Activated T-cell treated with anti-CD3 and anti-CD28 coated beads, Interleukin-2, amount 50 U/mL, for 24 hours (primary cell): ENCODE data around the gene TRIOBP.
"Not testable (repeated sequence)": the region's sequence is repeated elsewhere in the genome, so short reads cannot be mapped to it uniquely, and the experiment has no call there.

ENCODE experiments used
- DNase-seq: peaks from one replicate; pipeline ENCODE4 v3.0.0-alpha.2; 2020
- H3K27ac Mint-ChIP-seq: 2 replicates; pipeline ENCODE4 v1.8.0; 2020; ENCODE audit warnings: mild to moderate bottlenecking, mixed read lengths
- H3K27me3 Mint-ChIP-seq: 2 replicates; pipeline ENCODE4 v1.8.0; 2020; ENCODE audit warnings: mixed read lengths
- H3K36me3 Mint-ChIP-seq: 2 replicates; pipeline ENCODE4 v1.8.0; 2020; ENCODE audit warnings: low read depth, mixed read lengths
- H3K4me1 Mint-ChIP-seq: 2 replicates; pipeline ENCODE4 v1.8.0; 2020; ENCODE audit warnings: low read depth, mixed read lengths
- H3K4me3 Mint-ChIP-seq: 2 replicates; pipeline ENCODE4 v1.8.0; 2020; ENCODE audit warnings: mild to moderate bottlenecking, moderate library complexity, mixed read lengths
- H3K9me3 Mint-ChIP-seq: 2 replicates; pipeline ENCODE4 v1.8.0; 2020; ENCODE audit warnings: mixed read lengths

The TRIOBP gene

DNA sequence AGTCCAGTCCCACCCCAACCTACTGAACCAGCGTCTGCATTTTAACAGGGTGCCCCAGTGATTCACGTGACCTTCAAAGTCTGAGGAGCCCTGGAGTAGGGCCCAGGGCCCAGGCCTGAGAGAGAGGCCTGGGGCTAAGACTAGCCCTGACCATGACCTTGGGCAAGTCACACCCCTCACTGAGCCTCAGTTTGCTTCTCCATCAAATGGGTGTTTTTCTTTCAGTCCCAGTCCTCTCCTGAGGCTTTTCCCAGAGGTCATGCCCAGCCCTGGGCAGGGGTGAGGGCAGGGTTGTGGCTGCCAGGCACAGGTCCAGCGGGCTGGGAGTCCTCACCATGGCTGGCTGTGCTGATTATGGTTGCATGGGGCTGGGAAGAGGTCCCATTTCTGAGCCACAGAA, 77.9 kb downstream of the TRIOBP start:
- H3K36me3 Mint-ChIP-seq = peaks cover 30% of the 10 kb centered on the region
- no peaks in the 10 kb centered on the region for H3K27me3 Mint-ChIP-seq
- no peak overlapping the region for H3K27ac Mint-ChIP-seq

DNA sequence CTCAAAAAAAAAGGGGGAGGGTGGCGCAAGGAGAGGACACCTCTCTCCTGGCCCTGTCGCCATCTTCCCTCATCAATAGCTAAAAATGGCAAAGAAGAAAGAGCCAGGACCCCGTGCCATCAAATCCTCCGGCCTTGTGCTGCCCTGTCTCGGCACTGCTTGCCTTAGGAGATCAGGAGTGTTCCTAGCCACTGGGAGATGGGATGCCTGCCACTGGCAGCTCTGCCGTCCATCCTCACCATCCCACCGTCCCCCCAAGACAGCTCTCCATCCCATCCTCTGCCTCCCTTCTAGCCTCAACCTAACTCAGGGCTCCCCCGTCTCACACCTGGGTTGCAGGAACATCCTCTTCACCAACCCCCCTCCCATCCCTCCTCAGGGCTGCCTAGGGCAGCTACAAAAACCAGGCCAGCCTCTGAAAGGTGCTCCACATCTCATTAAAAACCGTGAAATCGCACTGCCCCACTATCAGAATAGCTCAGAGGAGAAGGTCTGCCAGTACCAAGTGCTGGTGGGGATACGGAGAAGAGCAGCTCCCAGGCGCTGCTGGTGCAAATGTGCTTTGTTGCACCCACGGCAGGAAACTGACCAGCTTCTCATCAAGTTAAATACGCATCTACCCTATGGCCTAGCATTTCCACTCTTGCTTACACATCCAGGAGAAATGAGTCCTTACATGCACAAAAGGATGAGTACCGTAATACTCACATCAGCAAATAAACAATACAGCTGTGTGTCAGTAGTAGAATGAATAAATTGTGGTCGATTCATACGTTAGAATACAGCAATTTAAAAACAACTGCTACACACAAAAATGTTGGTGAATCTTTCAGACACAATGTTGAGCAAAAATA, 79.2 kb downstream of the TRIOBP start:
- H3K36me3 Mint-ChIP-seq = peaks cover 28% of the 10 kb centered on the region
- H3K27ac Mint-ChIP-seq = peak overlapping the region; percentile 47
- H3K27me3 Mint-ChIP-seq = no peaks in the 10 kb centered on the region
- no peaks in the 10 kb centered on the region for H3K9me3 Mint-ChIP-seq
- no peak for DNase-seq
- H3K4me3 Mint-ChIP-seq = no peak overlapping the region
- no peaks in the 10 kb centered on the region for H3K4me1 Mint-ChIP-seq

More for the DNA sequence above, 77.9 kb downstream of the TRIOBP start:
- no peaks in the 10 kb centered on the region for H3K9me3 Mint-ChIP-seq
- no peak for DNase-seq
- no peaks in the 10 kb centered on the region for H3K4me1 Mint-ChIP-seq
- no peak overlapping the region for H3K4me3 Mint-ChIP-seq

DNA sequence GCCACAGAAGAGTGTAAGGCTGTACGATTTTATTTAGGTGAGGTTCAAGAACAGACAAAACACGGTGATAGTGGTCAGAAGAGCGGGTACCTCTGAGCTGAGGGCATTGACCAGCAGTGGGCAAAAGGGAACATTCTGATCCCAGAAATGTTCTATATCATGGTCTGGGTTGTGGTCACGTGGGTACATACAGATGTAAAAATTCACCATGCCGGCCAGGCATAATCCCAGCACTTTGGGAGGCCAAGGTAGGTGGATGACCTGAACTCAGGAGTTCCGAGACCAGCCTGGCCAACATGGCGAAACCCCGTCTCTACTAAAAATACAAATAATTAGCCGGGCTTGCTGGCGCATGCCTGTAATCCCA, 79.8 kb downstream of the TRIOBP start:
- Mint-ChIP-seq H3K4me1 (no peaks in the 10 kb centered on the region), H3K36me3 (peaks cover 26% of the 10 kb centered on the region), H3K9me3 (no peaks in the 10 kb centered on the region), H3K27ac (no peak overlapping the region), H3K4me3 (no peak overlapping the region), H3K27me3 (no peaks in the 10 kb centered on the region)
- no peak for DNase-seq

DNA sequence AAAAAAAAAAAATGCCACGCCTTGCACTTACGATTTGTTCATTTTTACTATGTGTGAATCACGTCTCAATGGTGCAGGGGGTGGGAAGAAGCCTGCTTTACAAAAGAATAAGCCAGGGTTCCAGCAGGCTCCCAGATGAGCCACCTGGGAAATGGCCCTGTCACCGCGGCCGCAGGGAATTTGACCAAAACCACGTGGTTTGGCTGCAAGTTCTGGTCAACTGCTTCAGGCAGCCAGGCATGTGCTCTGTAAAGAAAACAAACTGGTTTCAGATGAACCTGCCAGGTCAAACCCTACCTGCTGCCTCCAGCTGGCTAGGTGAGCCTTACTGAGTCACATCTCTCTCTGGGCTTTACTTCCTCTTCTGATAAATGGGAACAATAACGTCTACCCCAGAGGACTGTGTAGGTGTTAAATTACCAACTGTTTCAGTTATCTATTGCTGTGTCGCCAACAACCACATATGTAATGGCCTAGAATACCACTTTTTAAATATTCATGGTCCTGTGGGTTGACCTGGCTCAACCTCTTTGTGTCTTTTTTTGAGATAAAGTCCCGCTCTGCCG, 80.4 kb downstream of the TRIOBP start:
- no peak overlapping the region for H3K4me3 Mint-ChIP-seq

DNA sequence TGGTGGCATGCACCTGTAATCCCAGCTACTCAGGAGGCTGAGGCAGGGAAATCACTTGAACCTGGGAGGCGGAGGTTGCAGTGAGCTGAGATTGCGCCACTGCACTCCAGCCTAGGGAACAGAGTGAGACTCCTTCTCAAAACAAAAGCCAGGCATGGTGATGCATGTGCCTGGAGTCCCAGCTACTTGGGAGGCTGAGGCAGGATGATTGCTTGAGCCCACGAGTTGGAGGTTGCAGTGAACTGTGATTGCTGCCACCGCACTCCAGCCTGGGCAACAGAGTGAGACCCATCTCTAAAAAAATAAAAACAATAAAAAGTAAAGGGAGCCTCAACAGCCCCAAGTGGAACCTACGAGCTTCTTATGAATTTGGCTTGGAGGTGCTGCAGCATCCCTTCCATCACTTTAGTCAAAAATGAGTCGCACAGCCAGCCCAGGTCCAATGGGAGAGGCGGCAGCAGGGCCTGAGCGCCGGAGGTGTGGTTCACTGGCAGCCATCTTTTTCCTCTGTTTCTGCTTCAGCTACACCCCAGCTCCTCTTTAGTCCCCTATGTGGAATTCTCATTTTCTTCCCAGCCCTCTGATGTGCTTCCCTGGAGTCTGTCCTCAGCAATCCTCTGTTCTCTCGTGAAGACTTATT, 81.6 kb downstream of the TRIOBP start:
- DNase-seq = no peak
- H3K27ac Mint-ChIP-seq = no peak overlapping the region

More for the DNA sequence above, 80.4 kb downstream of the TRIOBP start:
- Mint-ChIP-seq H3K9me3 (no peaks in the 10 kb centered on the region), H3K4me1 (no peaks in the 10 kb centered on the region), H3K36me3 (peaks cover 20% of the 10 kb centered on the region), H3K27me3 (no peaks in the 10 kb centered on the region), H3K27ac (no peak overlapping the region)
- DNase-seq = no peak

DNA sequence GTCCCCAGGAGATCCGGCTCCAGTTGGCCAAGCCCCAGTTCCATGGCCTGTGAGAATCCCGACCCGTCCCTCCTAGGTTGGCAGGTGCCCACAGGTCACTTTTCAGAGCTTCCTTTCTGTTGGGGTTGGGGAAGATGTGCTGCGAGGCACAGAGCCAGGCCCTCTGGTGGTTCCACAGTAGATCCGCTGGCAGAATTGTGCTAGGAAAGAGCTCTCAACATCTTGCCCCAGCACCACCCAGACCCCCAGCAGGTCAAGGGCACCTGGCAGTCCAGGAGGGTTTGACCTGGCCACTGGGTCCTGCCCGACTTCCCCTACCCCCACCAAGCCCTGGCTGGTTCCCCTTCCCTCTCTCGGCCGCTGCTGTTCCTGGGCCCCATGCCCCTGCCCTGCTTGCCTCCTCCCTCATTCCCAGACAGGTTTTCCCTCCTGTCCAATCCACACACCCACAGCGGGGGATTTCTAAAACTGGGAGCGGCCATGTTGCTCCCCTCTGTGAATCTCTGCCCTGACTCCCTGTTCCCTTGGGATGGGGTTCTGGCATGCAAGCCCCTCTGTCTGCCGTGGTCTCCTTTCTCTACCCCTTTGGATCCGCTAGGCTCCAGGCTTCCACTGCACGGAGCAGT, 84.7 kb downstream of the TRIOBP start:
- no peak for DNase-seq
- H3K4me1 Mint-ChIP-seq = no peaks in the 10 kb centered on the region
- no peaks in the 10 kb centered on the region for H3K36me3 Mint-ChIP-seq
- H3K27ac Mint-ChIP-seq = no peak overlapping the region
- H3K9me3 Mint-ChIP-seq = no peaks in the 10 kb centered on the region
- no peak overlapping the region for H3K4me3 Mint-ChIP-seq
- H3K27me3 Mint-ChIP-seq = peaks cover 2% of the 10 kb centered on the region

More for the DNA sequence above, 81.6 kb downstream of the TRIOBP start:
- Mint-ChIP-seq H3K27me3 (no peaks in the 10 kb centered on the region), H3K4me1 (no peaks in the 10 kb centered on the region), H3K36me3 (peaks cover 8% of the 10 kb centered on the region), H3K4me3 (no peak overlapping the region), H3K9me3 (no peaks in the 10 kb centered on the region)

DNA sequence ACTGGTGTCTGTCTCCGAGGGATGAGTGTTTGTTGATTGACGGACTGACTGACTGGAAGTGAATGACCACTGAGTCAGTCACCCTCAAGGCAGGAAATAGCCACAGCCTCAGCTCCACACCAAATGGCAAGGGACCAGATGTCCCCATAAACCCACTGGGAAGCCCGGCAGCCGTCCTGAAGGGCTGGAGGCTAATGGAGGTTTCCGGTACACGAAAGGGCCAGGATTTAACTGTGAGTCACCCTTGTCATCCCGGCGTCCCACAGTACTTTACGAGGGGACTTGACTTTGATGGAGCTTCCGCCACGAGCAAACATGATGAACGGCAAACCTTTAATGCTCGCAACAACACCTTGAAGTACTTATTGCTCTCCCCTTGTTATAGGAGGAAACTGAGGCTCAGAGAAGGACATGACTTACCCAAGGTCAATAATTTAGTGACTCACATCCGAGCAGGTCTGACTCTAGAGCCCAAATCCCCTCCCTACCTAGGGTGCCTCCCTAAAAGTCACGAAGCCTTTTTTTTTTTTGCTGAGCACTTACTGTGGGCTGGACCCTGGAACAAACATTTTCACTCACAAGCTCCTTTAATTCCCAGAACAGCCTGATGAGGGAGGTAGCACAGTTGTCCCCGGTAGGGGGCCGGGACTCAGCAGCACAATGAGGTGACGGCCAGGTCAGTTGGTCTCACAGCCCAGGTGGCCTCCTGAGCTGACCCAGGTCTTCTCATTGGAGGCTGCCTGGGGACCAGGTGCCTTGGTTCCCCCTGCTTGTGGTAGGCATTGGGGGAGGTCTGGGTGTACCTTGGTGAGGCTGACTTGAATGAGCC, 85.7 kb downstream of the TRIOBP start:
- H3K27me3 Mint-ChIP-seq = peaks cover 2% of the 10 kb centered on the region
- DNase-seq = no peak
- H3K9me3 Mint-ChIP-seq = no peaks in the 10 kb centered on the region
- H3K27ac Mint-ChIP-seq = no peak overlapping the region
- no peaks in the 10 kb centered on the region for H3K36me3 Mint-ChIP-seq
- H3K4me1 Mint-ChIP-seq = no peaks in the 10 kb centered on the region
- no peak overlapping the region for H3K4me3 Mint-ChIP-seq

DNA sequence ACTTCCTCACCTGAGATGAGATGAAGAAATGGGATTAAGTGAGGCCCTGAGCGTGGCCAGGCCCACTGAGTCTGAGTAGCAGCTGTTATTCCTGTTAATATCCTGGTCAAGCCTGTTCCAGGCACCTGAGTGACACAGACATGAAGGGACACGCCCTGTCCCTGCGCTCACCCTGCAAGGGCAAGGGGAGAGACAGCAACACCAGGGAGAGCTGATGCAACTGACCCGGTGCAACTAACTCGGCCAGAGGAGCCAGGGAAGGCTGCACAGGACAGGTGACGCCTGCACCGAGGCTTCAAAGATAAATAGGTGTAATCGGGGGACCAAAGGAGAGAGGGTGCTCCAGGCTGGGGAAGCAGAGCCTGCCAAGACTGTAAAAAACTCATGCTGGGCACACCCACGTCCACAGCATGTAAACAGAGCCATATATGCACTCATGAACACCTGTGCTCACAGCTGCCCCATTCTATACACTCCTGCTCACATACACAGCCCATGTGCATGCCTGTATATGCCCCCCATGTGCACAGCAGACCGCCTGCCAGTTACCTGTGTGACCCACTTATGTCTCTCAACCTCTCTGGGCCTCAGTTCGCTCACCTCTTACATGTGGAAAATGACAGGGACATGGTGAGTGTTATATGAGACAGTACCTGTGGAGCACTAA, 88.1 kb downstream of the TRIOBP start:
- Mint-ChIP-seq H3K36me3 (no peaks in the 10 kb centered on the region), H3K4me3 (no peak overlapping the region), H3K9me3 (no peaks in the 10 kb centered on the region), H3K27me3 (peaks cover 2% of the 10 kb centered on the region), H3K4me1 (no peaks in the 10 kb centered on the region), H3K27ac (no peak overlapping the region)
- no peak for DNase-seq

DNA sequence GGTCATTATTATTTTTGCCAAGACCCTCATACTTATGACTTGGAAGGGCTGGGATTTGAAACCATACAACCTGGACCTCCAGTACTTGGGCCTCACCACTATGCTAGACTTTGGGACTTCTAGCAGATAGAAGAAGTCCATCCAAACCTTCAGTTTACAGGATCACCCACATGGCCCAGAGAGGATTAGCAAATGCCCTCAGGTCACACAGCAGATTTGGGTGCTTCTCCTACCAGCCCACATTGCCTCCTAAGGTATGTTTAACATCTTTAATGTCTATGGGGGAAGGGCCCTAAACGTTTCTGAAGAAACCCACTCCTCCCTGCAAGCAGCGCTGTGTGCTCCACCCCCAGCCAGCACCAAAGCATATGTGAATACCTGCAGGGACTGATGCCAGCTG, 93.4 kb downstream of the TRIOBP start:
- no peak overlapping the region for H3K4me3 Mint-ChIP-seq

DNA sequence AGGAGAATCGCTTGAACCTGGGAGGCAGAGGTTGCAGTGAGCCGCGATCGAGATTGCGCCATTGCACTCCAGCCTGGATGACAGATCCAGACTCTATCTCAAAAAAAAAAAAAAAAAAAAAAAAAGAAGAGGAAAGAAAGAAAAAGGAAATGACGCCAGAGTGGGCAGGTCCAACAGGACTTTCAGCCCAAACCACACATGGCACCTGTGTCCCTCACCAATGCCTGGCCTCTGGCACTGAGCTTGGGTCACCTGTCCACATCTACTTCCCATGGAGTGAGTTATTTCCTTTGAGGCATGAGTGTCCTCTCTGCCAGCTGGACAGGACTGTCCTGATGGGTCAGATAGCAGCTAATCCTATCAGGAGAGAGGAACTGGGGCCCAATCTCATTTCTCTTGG, 95.6 kb downstream of the TRIOBP start:
- no peaks in the 10 kb centered on the region for H3K9me3 Mint-ChIP-seq
- H3K36me3 Mint-ChIP-seq = no peaks in the 10 kb centered on the region
- DNase-seq = no peak
- no peaks in the 10 kb centered on the region for H3K27me3 Mint-ChIP-seq
- H3K4me3 Mint-ChIP-seq = no peak overlapping the region
- H3K4me1 Mint-ChIP-seq = no peaks in the 10 kb centered on the region
- no peak overlapping the region for H3K27ac Mint-ChIP-seq

More for the DNA sequence above, 93.4 kb downstream of the TRIOBP start:
- Mint-ChIP-seq H3K9me3 (no peaks in the 10 kb centered on the region), H3K4me1 (no peaks in the 10 kb centered on the region), H3K27me3 (peaks cover 2% of the 10 kb centered on the region), H3K27ac (no peak overlapping the region), H3K36me3 (no peaks in the 10 kb centered on the region)
- DNase-seq = no peak

DNA sequence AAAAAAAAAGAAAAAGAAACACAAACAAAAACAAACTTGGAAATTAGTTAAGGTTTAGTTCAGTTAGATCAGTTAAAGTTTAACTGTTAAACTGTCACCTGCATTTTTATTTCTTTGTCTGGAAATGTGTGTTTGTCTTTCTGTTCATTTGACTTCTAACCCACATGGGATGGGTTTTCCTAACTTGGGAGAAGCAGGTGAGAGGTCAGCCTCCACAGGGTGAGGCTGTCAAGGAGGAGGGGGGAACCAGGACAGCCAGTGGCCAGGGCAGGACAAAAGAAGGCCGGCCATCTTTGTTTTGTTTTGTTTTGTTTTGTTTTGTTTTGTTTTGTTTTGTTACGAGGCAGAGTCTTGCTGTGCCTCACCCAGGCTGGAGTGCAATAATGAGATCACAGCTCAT, 97.5 kb downstream of the TRIOBP start:
- H3K36me3 Mint-ChIP-seq = no peaks in the 10 kb centered on the region
- H3K9me3 Mint-ChIP-seq = no peaks in the 10 kb centered on the region
- H3K27ac Mint-ChIP-seq = no peak overlapping the region
- H3K27me3 Mint-ChIP-seq = no peaks in the 10 kb centered on the region
- H3K4me3 Mint-ChIP-seq = no peak overlapping the region
- H3K4me1 Mint-ChIP-seq = no peaks in the 10 kb centered on the region
- DNase-seq = no peak

DNA sequence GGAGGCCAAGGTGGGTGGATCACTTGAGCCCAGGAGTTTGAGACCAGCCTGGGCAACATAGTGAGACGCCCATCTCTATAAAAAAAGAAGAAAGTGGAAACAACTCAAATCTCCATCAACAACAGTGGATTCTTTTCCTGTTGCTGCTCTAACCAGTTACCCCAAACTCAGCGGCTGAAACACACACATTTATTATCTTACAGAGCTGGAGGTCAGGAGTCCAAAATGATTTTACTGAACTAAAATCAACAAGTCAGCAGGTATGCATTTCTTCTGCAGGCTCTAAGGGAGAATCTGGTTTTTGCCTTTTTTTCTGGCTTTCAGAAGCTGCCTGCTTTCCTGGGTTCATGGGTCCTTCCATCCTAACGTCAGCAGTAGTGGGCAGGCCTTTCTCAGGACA, 99.2 kb downstream of the TRIOBP start:
- no peaks in the 10 kb centered on the region for H3K36me3 Mint-ChIP-seq
- no peak overlapping the region for H3K27ac Mint-ChIP-seq

DNA sequence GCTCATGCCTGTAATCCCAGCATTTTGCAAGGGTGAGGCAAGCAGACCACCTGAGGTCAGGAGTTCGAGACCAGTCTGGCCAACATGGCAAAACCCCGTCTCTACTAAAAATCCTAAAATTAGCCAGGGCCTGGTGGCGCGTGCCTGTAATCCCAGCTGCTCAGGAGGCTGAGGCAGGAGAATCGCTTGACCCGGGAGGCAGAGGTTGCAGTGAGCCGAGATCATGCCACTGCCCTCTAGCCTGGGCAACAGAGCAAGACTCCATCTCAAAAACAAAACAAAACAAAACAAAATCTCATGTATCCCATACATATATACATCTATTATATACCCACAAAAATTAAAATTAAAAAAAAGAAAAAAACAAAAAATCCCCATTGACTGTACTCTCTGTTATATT, 100.4 kb downstream of the TRIOBP start:
- H3K27me3 Mint-ChIP-seq, H3K4me1 Mint-ChIP-seq, H3K9me3 Mint-ChIP-seq, H3K36me3 Mint-ChIP-seq, H3K27ac Mint-ChIP-seq, H3K4me3 Mint-ChIP-seq, DNase-seq: not testable (repeated sequence)

More for the DNA sequence above, 99.2 kb downstream of the TRIOBP start:
- H3K9me3 Mint-ChIP-seq = no peaks in the 10 kb centered on the region
- DNase-seq = no peak
- no peaks in the 10 kb centered on the region for H3K4me1 Mint-ChIP-seq
- peaks cover 3% of the 10 kb centered on the region for H3K27me3 Mint-ChIP-seq
- no peak overlapping the region for H3K4me3 Mint-ChIP-seq
